HG03066 (cell line): ENCODE data around the gene ST6GALNAC1.
"Not testable (repeated sequence)": the region's sequence is repeated elsewhere in the genome, so short reads cannot be mapped to it uniquely, and the experiment has no call there.

Source experiments
- ATAC-seq: cut with Tn5 transposase; IDR thresholded peaks from one replicate; pipeline ENCODE4 v1.9.1; 2021; ENCODE audit warnings: low read depth; ENCODE audit not compliant: unreplicated experiment

Gene ST6GALNAC1

GRCh38 chr17:76644995-76645394, 1.4 kb upstream of the ST6GALNAC1 start:
- ATAC-seq = no peak

- no peak for ATAC-seq
Measured at GRCh38 chr17:76642994-76643393, 563 bp downstream of the ST6GALNAC1 start.

- ATAC-seq = no peak
Measured at GRCh38 chr17:76642032-76642561, 1.5 kb downstream of the ST6GALNAC1 start.

- ATAC-seq = no peak
Measured at GRCh38 chr17:76641501-76641900, 2.1 kb downstream of the ST6GALNAC1 start.

GRCh38 chr17:76640550-76641380, 2.8 kb downstream of the ST6GALNAC1 start:
- ATAC-seq = no peak

- ATAC-seq = no peak
Measured at GRCh38 chr17:76638263-76638662, 5.3 kb downstream of the ST6GALNAC1 start.

- ATAC-seq = not testable (repeated sequence)
Measured at GRCh38 chr17:76636486-76637206, 6.9 kb downstream of the ST6GALNAC1 start.

- ATAC-seq = no peak
Measured at GRCh38 chr17:76635659-76636360, 7.7 kb downstream of the ST6GALNAC1 start.

- ATAC-seq = no peak
Measured at GRCh38 chr17:76635039-76635438, 8.5 kb downstream of the ST6GALNAC1 start.

- no peak for ATAC-seq
Measured at GRCh38 chr17:76633628-76634328, 9.8 kb downstream of the ST6GALNAC1 start.

GRCh38 chr17:76631821-76632565, 11.6 kb downstream of the ST6GALNAC1 start:
- ATAC-seq = no peak

GRCh38 chr17:76630151-76630550, 13.4 kb downstream of the ST6GALNAC1 start:
- ATAC-seq = no peak

GRCh38 chr17:76627510-76627909, 16.0 kb downstream of the ST6GALNAC1 start:
- no peak for ATAC-seq

GRCh38 chr17:76626442-76626841, 17.1 kb downstream of the ST6GALNAC1 start:
- ATAC-seq = no peak

GRCh38 chr17:76625496-76625895, 18.1 kb downstream of the ST6GALNAC1 start:
- no peak for ATAC-seq

GRCh38 chr17:76623271-76624146, 20.0 kb downstream of the ST6GALNAC1 start:
- ATAC-seq = no peak

GRCh38 chr17:76617838-76618237, 25.7 kb downstream of the ST6GALNAC1 start:
- no peak for ATAC-seq

GRCh38 chr17:76614912-76615617, 28.5 kb downstream of the ST6GALNAC1 start:
- ATAC-seq = no peak
